Astrocyte (in vitro differentiated cells and primary cell): Measurements from ENCODE around the gene APOB.

Experiments used
- EZH2 ChIP-seq: IDR thresholded peaks from 2 replicates; pipeline ENCODE4 v1.6.1; 2012; ENCODE audit warnings: mild to moderate bottlenecking, low read length, inconsistent platforms; ENCODE audit not compliant: insufficient read depth
- TF ChIP-seq, protein P1 (sequence below): IDR thresholded peaks from 2 replicates; pipeline ENCODE4 v1.5.1; 2011; ENCODE audit warnings: low read depth, mild to moderate bottlenecking, inconsistent platforms, low read length, moderate library complexity; ENCODE audit not compliant: insufficient read depth

DNA sequence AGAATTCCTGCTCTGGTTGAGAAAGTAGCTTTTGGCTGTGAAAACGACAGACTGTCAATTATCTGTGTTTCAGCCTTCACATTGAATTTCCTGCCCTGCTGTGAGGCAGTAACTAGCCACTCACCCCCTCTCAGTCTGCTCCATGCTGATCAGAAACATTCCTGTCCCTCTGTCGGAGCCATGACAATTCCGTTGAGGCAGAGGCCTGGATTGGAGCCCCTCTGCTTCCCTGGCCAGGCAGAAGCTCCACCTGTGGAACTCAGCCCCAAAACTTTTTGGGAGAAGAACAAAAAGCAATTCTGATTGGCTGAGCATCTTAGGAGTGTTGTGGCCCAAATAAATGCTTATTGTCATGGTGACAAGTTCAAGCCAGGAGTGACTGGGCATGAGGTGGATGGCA is 60.0 kb downstream of the APOB start:
- TF ChIP-seq EZH2: no peak
- TF ChIP-seq, protein P1, sequence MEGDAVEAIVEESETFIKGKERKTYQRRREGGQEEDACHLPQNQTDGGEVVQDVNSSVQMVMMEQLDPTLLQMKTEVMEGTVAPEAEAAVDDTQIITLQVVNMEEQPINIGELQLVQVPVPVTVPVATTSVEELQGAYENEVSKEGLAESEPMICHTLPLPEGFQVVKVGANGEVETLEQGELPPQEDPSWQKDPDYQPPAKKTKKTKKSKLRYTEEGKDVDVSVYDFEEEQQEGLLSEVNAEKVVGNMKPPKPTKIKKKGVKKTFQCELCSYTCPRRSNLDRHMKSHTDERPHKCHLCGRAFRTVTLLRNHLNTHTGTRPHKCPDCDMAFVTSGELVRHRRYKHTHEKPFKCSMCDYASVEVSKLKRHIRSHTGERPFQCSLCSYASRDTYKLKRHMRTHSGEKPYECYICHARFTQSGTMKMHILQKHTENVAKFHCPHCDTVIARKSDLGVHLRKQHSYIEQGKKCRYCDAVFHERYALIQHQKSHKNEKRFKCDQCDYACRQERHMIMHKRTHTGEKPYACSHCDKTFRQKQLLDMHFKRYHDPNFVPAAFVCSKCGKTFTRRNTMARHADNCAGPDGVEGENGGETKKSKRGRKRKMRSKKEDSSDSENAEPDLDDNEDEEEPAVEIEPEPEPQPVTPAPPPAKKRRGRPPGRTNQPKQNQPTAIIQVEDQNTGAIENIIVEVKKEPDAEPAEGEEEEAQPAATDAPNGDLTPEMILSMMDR: no peak
